ENCODE results near the gene CCR7. TPM values are rescaled to one million over a fixed set of nuclear protein-coding genes. Genes with fewer than 3 reads are reported as not detected.
A peak's percentile ranks its signal among the peaks of the same experiment; 100 is the strongest.

The CCR7 gene
- total and polyA plus RNA-seq, 2 of the 13 experiments (the other 11 are each of a cell fraction or from before 2014, with no cell fraction given) = 0.04 to 0.53 TPM

GRCh38 chr17:40541060-40541872 is 24.0 kb downstream of the CCR7 start (continued):
- TF ChIP-seq ZNF891 (CRISPR knock-in tag; IDR thresholded peaks at IDR 0.05) = 0 out of 2 replicates have a peak, but pooled peaks have one; percentile 20
- TF ChIP-seq AKAP8 (CRISPR knock-in tag; IDR thresholded peaks at IDR 0.05) = no peak
- no peak for TF ChIP-seq GMEB1 (CRISPR knock-in tag; IDR thresholded peaks at IDR 0.05; ENCODE audit: borderline replicate concordance)
- no peak for TF ChIP-seq DMAP1 (CRISPR knock-in tag; IDR thresholded peaks at IDR 0.05)
- no peak for TF ChIP-seq ZNF770 (CRISPR knock-in tag; IDR thresholded peaks at IDR 0.05)
- TF ChIP-seq ZFP36L2 (CRISPR knock-in tag; IDR thresholded peaks at IDR 0.05) = no peak
- no peak for TF ChIP-seq MED8 (CRISPR knock-in tag; IDR thresholded peaks at IDR 0.05; ENCODE audit: insufficient replicate concordance)
- TF ChIP-seq PCBP1 (IDR thresholded peaks at IDR 0.05; ENCODE audit: borderline replicate concordance, low read depth, low read length) = no peak
- no peak for TF ChIP-seq ZNF235 (CRISPR knock-in tag; IDR thresholded peaks at IDR 0.05; ENCODE audit: borderline replicate concordance)
- no peak for TF ChIP-seq KLF6 (CRISPR knock-in tag; IDR thresholded peaks at IDR 0.05)
- TF ChIP-seq RFXAP (CRISPR knock-in tag; IDR thresholded peaks at IDR 0.05; ENCODE audit: borderline replicate concordance) = no peak
- TF ChIP-seq MLXIP (CRISPR knock-in tag; IDR thresholded peaks at IDR 0.05; ENCODE audit: borderline replicate concordance) = no peak
- no peak for TF ChIP-seq HNF1B (CRISPR knock-in tag; IDR thresholded peaks at IDR 0.05)
- no peak for TF ChIP-seq MAF1 (CRISPR knock-in tag; IDR thresholded peaks at IDR 0.05; ENCODE audit: borderline replicate concordance)
- TF ChIP-seq HNF1A (IDR thresholded peaks at IDR 0.05; ENCODE audit: low read depth) = no peak
- no peak for TF ChIP-seq HNF1A (CRISPR knock-in tag; IDR thresholded peaks at IDR 0.05; ENCODE audit: borderline replicate concordance)
